Activated naive CD4-positive, alpha-beta T cell treated with anti-CD3 and anti-CD28 coated beads, Interleukin-2, amount 10 ng/mL, durations not matched to agents 7 days and 5 days (primary cell): ENCODE measurements around the gene RBBP8.

Experiments
- CTCF ChIA-PET: fragments of 350-600 bp; sonication (Branson Sonifier 250); formaldehyde crosslinking; loops from one replicate; lab custom pipeline; 2021; ENCODE audit warnings: antibody characterized with exemption; lab: Charles Lee
- DNase-seq: peaks from one replicate; pipeline ENCODE4 v3.0.0-alpha.2; 2020
- H3K27ac Mint-ChIP-seq: one replicate; pipeline ENCODE4 v1.8.0; 2021; ENCODE audit warnings: mild to moderate bottlenecking, moderate library complexity, mixed read lengths
- H3K27me3 Mint-ChIP-seq: one replicate; pipeline ENCODE4 v1.8.0; 2021; ENCODE audit warnings: mild to moderate bottlenecking, mixed read lengths
- H3K36me3 Mint-ChIP-seq: one replicate; pipeline ENCODE4 v1.8.0; 2021; ENCODE audit warnings: mixed read lengths
- H3K4me1 Mint-ChIP-seq: one replicate; pipeline ENCODE4 v1.8.0; 2021; ENCODE audit warnings: mixed read lengths
- H3K4me3 Mint-ChIP-seq: one replicate; pipeline ENCODE4 v1.8.0; 2021; ENCODE audit warnings: mild to moderate bottlenecking, moderate library complexity, mixed read lengths
- H3K9me3 Mint-ChIP-seq: one replicate; pipeline ENCODE4 v1.8.0; 2021; ENCODE audit warnings: mixed read lengths

Gene RBBP8

GRCh38 chr18:23042133-23042532 lies 109.0 kb downstream of the RBBP8 start:
- CTCF ChIA-PET, result interaction anchor here (1.5 kb wide), 1 partner anchor 10 kb away, joined by 5 read pairs; no protein-coding TSS in a partner anchor
- H3K4me1 Mint-ChIP-seq, result no peaks in the 10 kb centered on the region

GRCh38 chr18:23043803-23044376 lies 110.8 kb downstream of the RBBP8 start:
- H3K9me3 Mint-ChIP-seq, result peaks cover 4% of the 10 kb centered on the region
- H3K4me3 Mint-ChIP-seq, result no peak overlapping the region
- H3K27ac Mint-ChIP-seq, result peak overlapping the region; percentile 43
- CTCF ChIA-PET, result no interaction called here
- no peaks in the 10 kb centered on the region for H3K36me3 Mint-ChIP-seq
- H3K4me1 Mint-ChIP-seq, result no peaks in the 10 kb centered on the region
- H3K27me3 Mint-ChIP-seq, result peaks cover 20% of the 10 kb centered on the region
- no peak for DNase-seq

More at GRCh38 chr18:23042133-23042532, 109.0 kb downstream of the RBBP8 start:
- no peak overlapping the region for H3K27ac Mint-ChIP-seq
- peaks cover 4% of the 10 kb centered on the region for H3K9me3 Mint-ChIP-seq
- DNase-seq, result no peak
- H3K27me3 Mint-ChIP-seq, result peaks cover 20% of the 10 kb centered on the region
- H3K4me3 Mint-ChIP-seq, result no peak overlapping the region
- H3K36me3 Mint-ChIP-seq, result no peaks in the 10 kb centered on the region

- CTCF ChIA-PET, result no interaction called here
- Mint-ChIP-seq H3K4me1 (peaks cover 27% of the 10 kb centered on the region), H3K27ac (peak overlapping the region; percentile 77), H3K9me3 (no peaks in the 10 kb centered on the region), H3K36me3 (no peaks in the 10 kb centered on the region), H3K27me3 (peaks cover 36% of the 10 kb centered on the region), H3K4me3 (no peak overlapping the region)
- DNase-seq, result peak; percentile 37
Measured at GRCh38 chr18:23049698-23050373, 116.7 kb downstream of the RBBP8 start.

- Mint-ChIP-seq H3K36me3 (no peaks in the 10 kb centered on the region), H3K4me1 (peaks cover 27% of the 10 kb centered on the region), H3K27ac (no peak overlapping the region), H3K27me3 (peaks cover 61% of the 10 kb centered on the region), H3K4me3 (no peak overlapping the region), H3K9me3 (no peaks in the 10 kb centered on the region)
- DNase-seq, result no peak
- CTCF ChIA-PET, result interaction anchor here (1.6 kb wide), 1 partner anchor 16 kb away, joined by 3 read pairs; no protein-coding TSS in a partner anchor
Measured at GRCh38 chr18:23053776-23054457, 120.8 kb downstream of the RBBP8 start.

- H3K4me3 Mint-ChIP-seq, result no peak overlapping the region
- no peaks in the 10 kb centered on the region for H3K9me3 Mint-ChIP-seq
- no peaks in the 10 kb centered on the region for H3K36me3 Mint-ChIP-seq
- no peak overlapping the region for H3K27ac Mint-ChIP-seq
- CTCF ChIA-PET, result interaction anchor here (1.6 kb wide), 1 partner anchor 15 kb away, joined by 3 read pairs; no protein-coding TSS in a partner anchor
- peaks cover 65% of the 10 kb centered on the region for H3K27me3 Mint-ChIP-seq
- peaks cover 23% of the 10 kb centered on the region for H3K4me1 Mint-ChIP-seq
- DNase-seq, result no peak
Measured at GRCh38 chr18:23054553-23054952, 121.4 kb downstream of the RBBP8 start.

- no peak for DNase-seq
- peaks cover 9% of the 10 kb centered on the region for H3K4me1 Mint-ChIP-seq
- no peak overlapping the region for H3K27ac Mint-ChIP-seq
- CTCF ChIA-PET, result interaction anchor here (0.8 to 1.3 kb wide), 2 partner anchors 10 to 26 kb away, joined by 3 to 4 read pairs; no protein-coding TSS in a partner anchor
- H3K4me3 Mint-ChIP-seq, result no peak overlapping the region
- H3K27me3 Mint-ChIP-seq, result peaks cover 76% of the 10 kb centered on the region
- no peaks in the 10 kb centered on the region for H3K36me3 Mint-ChIP-seq
- no peaks in the 10 kb centered on the region for H3K9me3 Mint-ChIP-seq
Measured at GRCh38 chr18:23056315-23056714, 123.2 kb downstream of the RBBP8 start.

GRCh38 chr18:23057096-23057495 lies 124.0 kb downstream of the RBBP8 start:
- no peak overlapping the region for H3K27ac Mint-ChIP-seq
- DNase-seq, result no peak
- no peak overlapping the region for H3K4me3 Mint-ChIP-seq
- CTCF ChIA-PET, result interaction anchor here (0.5 kb wide), 1 partner anchor 243 kb away, joined by 3 read pairs; no protein-coding TSS in a partner anchor
- H3K4me1 Mint-ChIP-seq, result peaks cover 8% of the 10 kb centered on the region
- H3K9me3 Mint-ChIP-seq, result no peaks in the 10 kb centered on the region
- peaks cover 74% of the 10 kb centered on the region for H3K27me3 Mint-ChIP-seq
- H3K36me3 Mint-ChIP-seq, result no peaks in the 10 kb centered on the region

GRCh38 chr18:23058746-23059415 lies 125.8 kb downstream of the RBBP8 start:
- DNase-seq, result no peak
- Mint-ChIP-seq H3K4me1 (no peaks in the 10 kb centered on the region), H3K9me3 (peaks cover 10% of the 10 kb centered on the region), H3K36me3 (peaks cover 3% of the 10 kb centered on the region), H3K27ac (no peak overlapping the region), H3K27me3 (peaks cover 59% of the 10 kb centered on the region), H3K4me3 (no peak overlapping the region)
- CTCF ChIA-PET, result no interaction called here

- CTCF ChIA-PET, result no interaction called here
- Mint-ChIP-seq H3K27me3 (peaks cover 51% of the 10 kb centered on the region), H3K9me3 (peaks cover 13% of the 10 kb centered on the region), H3K4me3 (no peak overlapping the region), H3K27ac (no peak overlapping the region), H3K36me3 (peaks cover 3% of the 10 kb centered on the region), H3K4me1 (no peaks in the 10 kb centered on the region)
- DNase-seq, result no peak
Measured at GRCh38 chr18:23059541-23060465, 126.7 kb downstream of the RBBP8 start.

- CTCF ChIA-PET, result no interaction called here
- Mint-ChIP-seq H3K36me3 (peaks cover 6% of the 10 kb centered on the region), H3K27me3 (peaks cover 34% of the 10 kb centered on the region), H3K27ac (no peak overlapping the region), H3K9me3 (peaks cover 16% of the 10 kb centered on the region), H3K4me1 (peaks cover 4% of the 10 kb centered on the region), H3K4me3 (no peak overlapping the region)
- no peak for DNase-seq
Measured at GRCh38 chr18:23062011-23062410, 128.9 kb downstream of the RBBP8 start.

- Mint-ChIP-seq H3K27me3 (peaks cover 22% of the 10 kb centered on the region), H3K4me3 (no peak overlapping the region), H3K9me3 (peaks cover 24% of the 10 kb centered on the region), H3K27ac (no peak overlapping the region), H3K36me3 (peaks cover 14% of the 10 kb centered on the region), H3K4me1 (peaks cover 15% of the 10 kb centered on the region)
- CTCF ChIA-PET, result interaction anchor here (1.1 kb wide), 1 partner anchor 133 kb away, joined by 3 read pairs; no protein-coding TSS in a partner anchor
- no peak for DNase-seq
Measured at GRCh38 chr18:23063502-23063901, 130.4 kb downstream of the RBBP8 start.

- H3K4me1 Mint-ChIP-seq, result peaks cover 33% of the 10 kb centered on the region
- peaks cover 32% of the 10 kb centered on the region for H3K9me3 Mint-ChIP-seq
- H3K27ac Mint-ChIP-seq, result no peak overlapping the region
- CTCF ChIA-PET, result interaction anchor here (1.2 kb wide), 1 partner anchor 10 kb away, joined by 3 read pairs; no protein-coding TSS in a partner anchor
- peaks cover 6% of the 10 kb centered on the region for H3K27me3 Mint-ChIP-seq
- H3K4me3 Mint-ChIP-seq, result no peak overlapping the region
- peaks cover 24% of the 10 kb centered on the region for H3K36me3 Mint-ChIP-seq
- no peak for DNase-seq
Measured at GRCh38 chr18:23065234-23065806, 132.2 kb downstream of the RBBP8 start.

- H3K4me1 Mint-ChIP-seq, result peaks cover 41% of the 10 kb centered on the region
- no peak overlapping the region for H3K27ac Mint-ChIP-seq
- no peak for DNase-seq
- H3K9me3 Mint-ChIP-seq, result peaks cover 34% of the 10 kb centered on the region
- H3K4me3 Mint-ChIP-seq, result no peak overlapping the region
- H3K36me3 Mint-ChIP-seq, result peaks cover 25% of the 10 kb centered on the region
- CTCF ChIA-PET, result interaction anchor here (1.2 kb wide), 1 partner anchor 10 kb away, joined by 3 read pairs; no protein-coding TSS in a partner anchor
- peaks cover 4% of the 10 kb centered on the region for H3K27me3 Mint-ChIP-seq
Measured at GRCh38 chr18:23066060-23066459, 132.9 kb downstream of the RBBP8 start.
